ENCODE results near the gene SCMH1.
"Not testable (repeated sequence)": the region's sequence is repeated elsewhere in the genome, so short reads cannot be mapped to it uniquely, and the experiment has no call there.

Gene SCMH1

GRCh38 chr1:41246568-41246967 lies 4.5 kb upstream of the SCMH1 start:
- DNase-seq, result no peak

DNA sequence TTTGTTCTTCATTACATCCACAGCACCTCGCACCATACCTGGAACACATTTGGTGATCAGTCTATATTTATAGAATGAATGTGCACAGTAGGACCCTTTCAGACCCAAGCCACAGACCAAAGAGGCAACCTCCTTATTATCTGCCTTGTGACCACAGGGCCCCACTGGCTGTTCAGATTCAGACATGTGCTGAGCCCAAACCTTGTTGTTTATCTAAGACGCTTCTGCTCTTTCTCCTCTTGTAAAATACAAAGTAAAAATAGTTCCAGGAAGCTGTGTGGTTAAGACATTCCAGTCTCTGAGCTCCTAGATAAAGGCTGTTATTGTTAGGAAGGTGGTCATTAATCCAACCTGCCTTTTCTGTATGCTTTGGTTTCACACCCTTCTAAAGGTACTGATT lies 3.6 kb upstream of the SCMH1 start:
- DNase-seq, result no peak

DNA sequence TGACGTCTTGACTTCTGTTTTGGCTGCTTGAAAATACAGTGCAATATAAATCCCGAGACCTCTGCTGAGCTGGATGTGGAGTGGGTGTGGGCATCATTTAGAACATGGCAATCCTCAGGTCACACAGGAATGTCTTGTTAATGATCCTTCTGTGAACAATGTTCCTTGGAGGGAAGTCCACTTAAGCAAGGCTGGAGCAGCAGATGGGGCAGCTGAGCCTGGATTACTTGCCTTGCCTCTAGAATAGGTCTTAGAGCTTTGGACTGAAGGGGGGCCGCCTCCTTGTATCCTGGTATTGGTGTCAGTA lies 926 bp upstream of the SCMH1 start:
- no peak for DNase-seq

DNA sequence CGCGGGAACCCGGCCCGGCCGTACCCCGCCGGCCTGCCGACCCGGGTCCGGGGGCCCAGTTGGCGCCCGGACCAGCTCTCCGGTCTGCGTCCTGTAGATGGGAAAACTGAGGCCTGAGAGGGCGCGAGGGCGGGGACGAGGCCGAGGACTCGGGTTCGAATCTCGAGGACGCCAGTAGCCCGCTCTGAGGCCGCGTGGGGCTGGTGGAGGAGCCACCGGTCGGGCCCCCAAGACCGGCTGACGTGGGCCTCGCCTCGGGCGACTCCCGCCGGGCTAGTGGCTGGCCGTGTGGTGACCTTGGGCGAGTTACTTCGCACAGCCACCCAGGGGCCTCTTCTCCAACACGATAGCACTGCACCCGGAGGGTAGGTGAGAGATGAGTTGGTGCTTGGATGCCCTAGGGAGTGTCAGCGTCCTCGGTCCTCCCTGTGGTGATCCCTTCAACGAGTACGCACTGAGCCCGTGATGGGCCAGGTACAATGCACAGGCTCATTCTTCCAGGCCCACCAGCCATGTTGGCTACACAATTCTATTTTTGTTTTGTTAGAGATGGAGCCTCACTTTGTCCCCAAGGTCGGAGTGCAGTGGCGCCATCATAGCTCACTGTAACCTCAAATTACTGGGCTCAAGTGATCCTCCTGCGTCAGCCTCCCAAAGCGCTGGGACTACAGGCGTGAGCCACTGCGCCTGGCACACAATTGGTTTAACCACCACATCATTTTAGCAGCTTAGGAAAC lies 404 bp upstream of the SCMH1 start:
- peak in 1 of 2 donors; percentile 7 for DNase-seq

- peak; percentile 42 to 45 for DNase-seq
Observed at GRCh38 chr1:41241354-41241748, 755 bp downstream of the SCMH1 start.

- DNase-seq, result no peak
Observed at GRCh38 chr1:41240781-41241353, 1.2 kb downstream of the SCMH1 start.

DNA sequence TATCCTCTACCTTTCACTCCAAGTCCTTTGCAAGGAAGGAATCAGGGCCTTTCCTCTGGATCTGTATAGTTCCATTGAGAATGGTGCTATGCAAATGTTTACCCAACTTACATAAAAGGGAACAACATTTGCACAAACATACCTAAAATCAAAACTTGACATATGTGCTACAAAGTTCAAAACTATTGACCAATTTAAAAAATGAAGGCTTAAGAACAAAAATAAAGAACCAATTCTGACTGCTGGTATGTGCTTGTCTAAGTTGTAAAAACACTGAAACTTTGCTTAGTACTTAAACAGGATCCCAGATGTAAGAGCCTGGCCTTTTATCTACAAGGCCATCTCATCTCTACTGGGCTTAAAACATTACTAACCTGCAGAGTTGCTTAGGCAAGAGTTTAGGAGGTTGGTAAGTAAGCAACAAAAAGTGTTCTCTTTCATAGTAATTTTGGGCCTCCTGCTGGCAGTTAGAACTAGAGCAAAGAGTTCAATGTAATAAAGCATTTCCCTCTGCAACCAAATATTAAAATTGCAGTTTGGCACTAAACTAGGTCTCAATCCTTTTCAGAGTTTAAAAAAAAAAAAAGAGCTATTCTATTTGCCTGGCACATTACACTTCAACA lies 2.0 kb downstream of the SCMH1 start:
- DNase-seq, result peak in 1 of 2 donors; percentile 54

DNA sequence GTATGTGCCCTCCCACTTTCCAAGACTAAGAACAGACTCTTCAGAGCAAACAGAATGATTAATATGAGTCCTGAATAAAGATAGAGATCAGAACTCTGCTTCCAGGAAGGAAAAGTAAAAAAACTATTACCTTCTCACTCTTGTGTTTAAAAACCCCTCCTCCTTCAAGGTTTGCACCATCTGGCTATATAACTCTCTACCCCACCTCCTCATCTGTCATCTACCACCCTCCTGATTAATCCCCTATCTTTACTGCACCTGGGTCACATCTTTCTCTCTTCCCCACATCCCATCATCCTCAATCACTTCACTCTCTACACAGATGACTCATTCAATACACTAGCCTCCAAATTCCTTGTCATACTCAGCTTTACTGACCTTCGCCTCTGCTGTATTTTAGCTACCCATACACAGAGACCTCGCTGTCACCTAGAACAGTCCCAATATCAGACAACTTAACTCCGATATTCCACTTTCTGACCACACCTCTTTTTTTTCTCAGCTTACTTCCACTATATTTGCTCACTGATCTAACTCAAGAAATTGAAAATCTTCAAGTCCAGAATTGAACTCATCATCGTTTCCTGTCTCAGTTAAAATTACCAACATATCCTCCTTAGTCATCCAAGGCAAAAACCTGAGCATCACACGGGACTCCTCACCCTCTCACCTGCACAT lies 3.7 kb downstream of the SCMH1 start:
- no peak for DNase-seq

GRCh38 chr1:41236781-41237180 lies 5.3 kb downstream of the SCMH1 start:
- DNase-seq, result no peak

DNA sequence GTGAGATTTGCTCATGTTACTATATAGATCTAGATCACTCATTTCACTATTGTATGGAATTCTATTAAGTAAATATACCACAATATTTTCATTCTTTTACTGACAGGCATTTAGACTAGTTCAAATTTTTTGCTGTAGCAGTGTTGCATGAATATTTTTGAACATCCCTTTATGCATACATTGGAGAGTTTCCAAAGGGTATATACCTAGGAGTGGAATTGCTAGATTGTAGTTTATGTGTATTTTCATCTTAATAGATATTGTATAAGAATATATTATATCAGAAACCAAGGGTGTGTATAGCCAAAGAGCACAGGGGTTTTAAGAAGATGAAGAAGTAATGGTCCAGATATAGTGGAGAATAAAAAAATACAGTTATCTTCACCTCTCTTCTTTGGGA lies 6.2 kb downstream of the SCMH1 start:
- no peak for DNase-seq

DNA sequence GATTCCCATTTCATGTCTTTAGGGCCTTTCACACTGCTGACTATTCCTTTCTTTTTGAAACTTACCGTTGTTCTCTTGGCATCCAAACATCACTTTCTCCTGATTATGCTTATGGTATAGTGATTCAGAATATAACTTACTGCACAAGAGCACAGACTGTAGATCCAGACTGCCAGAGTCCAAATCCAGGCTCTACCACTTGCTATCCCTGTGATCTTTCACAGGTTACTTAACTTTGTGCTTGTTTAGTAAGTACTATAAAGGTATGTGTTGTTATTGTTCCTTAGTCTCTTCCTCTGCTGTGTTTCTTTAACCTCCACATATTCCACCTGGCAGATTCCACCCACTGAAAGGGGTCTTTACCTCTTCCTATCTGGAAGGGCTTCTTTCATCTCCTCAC lies 8.4 kb downstream of the SCMH1 start:
- DNase-seq, result no peak

DNA sequence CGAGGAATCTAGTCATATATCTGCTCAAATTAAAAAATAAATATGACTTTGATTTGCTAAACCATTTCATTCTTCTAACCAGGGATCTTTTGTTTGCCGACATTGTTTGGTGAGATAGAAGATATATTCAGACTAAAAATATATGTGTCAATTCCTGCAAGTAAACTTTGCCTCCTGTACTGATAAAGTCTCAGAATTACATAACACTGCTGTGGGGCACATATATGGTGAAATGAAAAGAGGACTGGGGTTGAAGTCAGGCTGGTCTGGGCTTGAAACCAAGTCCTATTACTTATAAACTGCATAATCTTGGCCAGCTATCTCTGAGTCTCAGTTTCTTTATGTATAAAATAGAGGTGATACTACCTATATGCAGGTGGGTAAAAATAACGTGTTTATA lies 9.8 kb downstream of the SCMH1 start:
- no peak for DNase-seq

GRCh38 chr1:41230656-41231055 lies 11.4 kb downstream of the SCMH1 start:
- DNase-seq, result no peak

DNA sequence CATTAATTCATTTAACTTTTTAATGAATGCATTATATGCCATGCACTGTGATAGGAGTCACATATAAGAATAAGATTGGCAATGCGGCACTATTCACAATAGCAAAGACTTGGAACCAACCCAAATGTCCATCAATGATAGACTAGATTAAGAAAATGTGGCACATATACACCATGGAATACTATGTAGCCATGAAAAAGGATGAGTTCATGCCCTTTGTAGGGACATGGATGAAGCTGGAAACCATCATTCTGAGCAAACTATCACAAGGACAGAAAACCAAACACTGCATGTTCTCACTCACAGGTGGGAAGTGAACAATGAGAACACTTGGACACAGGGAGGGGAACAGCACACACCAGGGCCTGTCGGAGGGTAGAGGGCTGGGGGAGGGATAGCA lies 12.9 kb downstream of the SCMH1 start:
- DNase-seq, result not testable (repeated sequence)

- no peak for DNase-seq
Observed at GRCh38 chr1:41226815-41227434, 15.2 kb downstream of the SCMH1 start.

- DNase-seq, result no peak
Observed at GRCh38 chr1:41225495-41225894, 16.6 kb downstream of the SCMH1 start.

- DNase-seq, result no peak
Observed at GRCh38 chr1:41222496-41222895, 19.6 kb downstream of the SCMH1 start.

GRCh38 chr1:41221995-41222394 lies 20.1 kb downstream of the SCMH1 start:
- DNase-seq, result no peak

GRCh38 chr1:41218152-41218551 lies 24.0 kb downstream of the SCMH1 start:
- DNase-seq, result no peak

DNA sequence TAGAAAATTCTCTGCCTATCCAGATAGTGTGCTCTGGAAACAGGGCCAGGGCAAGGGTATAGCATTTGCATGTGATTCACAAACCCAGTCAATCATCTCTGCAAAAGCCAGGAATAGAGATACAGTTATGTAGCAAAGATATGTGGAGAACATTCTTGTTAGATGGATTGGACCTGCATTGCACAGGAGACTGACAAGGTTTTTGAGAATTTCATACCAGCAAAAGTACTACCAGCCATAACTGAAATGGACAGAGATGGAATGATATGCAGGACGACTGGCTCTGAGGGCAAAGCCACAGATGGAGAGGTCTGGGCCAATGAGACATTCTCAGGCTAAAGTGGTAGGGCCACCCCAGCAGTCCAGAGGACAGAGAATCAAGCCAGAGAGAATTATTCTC lies 24.7 kb downstream of the SCMH1 start:
- DNase-seq, result no peak

DNA sequence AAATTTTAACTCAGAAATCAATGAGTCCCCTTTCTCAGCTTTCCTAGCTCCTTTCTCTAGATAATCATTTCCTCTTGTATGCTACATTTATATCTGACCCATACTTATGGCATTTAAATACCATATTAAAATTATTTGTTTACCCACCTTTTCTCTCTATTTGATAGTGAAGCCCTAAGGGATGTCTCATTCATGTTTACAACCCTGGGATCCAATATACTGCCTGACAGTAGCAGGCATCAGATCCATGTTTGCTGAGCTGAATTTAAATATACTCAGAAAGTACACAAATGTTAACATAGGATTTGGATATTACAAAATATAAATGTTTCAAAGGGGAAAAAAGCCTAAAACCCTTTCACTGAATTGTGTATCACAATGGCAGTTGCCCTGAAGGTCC lies 26.5 kb downstream of the SCMH1 start:
- DNase-seq, result no peak

- no peak for DNase-seq
Observed at GRCh38 chr1:41213341-41213740, 28.8 kb downstream of the SCMH1 start.

DNA sequence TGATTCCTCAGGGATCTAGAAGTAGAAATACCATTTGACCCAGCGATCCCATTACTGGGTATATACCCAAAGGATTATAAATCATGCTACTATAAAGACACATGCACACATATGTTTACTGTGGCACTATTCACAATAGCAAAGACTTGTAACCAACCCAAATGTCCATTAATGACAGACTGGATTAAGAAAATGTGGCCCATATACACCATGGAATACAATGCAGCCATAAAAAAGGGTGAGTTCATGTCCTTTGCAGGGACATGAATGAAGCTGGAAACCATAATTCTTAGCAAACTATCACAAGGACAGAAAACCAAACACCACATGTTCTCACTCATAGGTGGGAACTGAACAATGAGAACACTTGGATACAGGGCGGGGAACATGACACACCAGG lies 30.5 kb downstream of the SCMH1 start:
- not testable (repeated sequence) for DNase-seq

DNA sequence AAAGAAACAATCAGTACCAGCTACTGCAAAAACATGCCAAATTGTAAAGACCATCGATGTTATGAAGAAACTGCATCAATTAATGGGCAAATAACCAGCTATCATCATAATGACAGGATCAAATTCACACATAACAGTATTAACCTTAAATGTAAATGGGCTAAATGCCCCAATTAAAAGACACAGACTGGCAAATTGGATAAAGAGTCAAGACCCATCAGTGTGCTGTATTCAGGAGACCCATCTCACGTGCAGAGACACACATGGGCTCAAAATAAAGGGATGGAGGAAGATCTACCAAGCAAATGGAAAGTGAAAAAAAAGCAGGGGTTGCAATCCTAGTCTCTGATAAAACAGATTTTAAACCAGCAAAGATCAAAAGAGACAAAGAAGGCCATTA lies 35.1 kb downstream of the SCMH1 start:
- DNase-seq, result not testable (repeated sequence)
